Activated T-helper 17 cell treated with anti-CD3 and anti-CD28 coated beads, Interleukin-2, amount 50 U/mL, for 72 hours (primary cell): Measurements from ENCODE around the gene TTC3. TPM values are rescaled to one million over a fixed set of nuclear protein-coding genes. Genes with fewer than 3 reads are reported as not detected.
A peak's percentile ranks its signal among the peaks of the same experiment; 100 is the strongest.

ENCODE experiments used
- ATAC-seq: fragments of 150-1000 bp; cut with Tn5 transposase; replicated peaks from 2 replicates; pipeline ENCODE4 v1.10.0; 2021; ENCODE audit warnings: mild to moderate bottlenecking, moderate library complexity
- H3K27ac Mint-ChIP-seq: one replicate; pipeline ENCODE4 v1.8.0; 2022; ENCODE audit warnings: mixed read lengths
- H3K27me3 Mint-ChIP-seq: one replicate; pipeline ENCODE4 v1.8.0; 2022; ENCODE audit warnings: mixed read lengths
- H3K36me3 Mint-ChIP-seq: one replicate; pipeline ENCODE4 v1.8.0; 2022; ENCODE audit warnings: low read depth, mild to moderate bottlenecking, mixed read lengths
- H3K4me1 Mint-ChIP-seq: one replicate; pipeline ENCODE4 v1.8.0; 2022; ENCODE audit warnings: mixed read lengths
- H3K4me3 Mint-ChIP-seq: one replicate; pipeline ENCODE4 v1.8.0; 2022; ENCODE audit warnings: mild to moderate bottlenecking, mixed read lengths
- H3K9me3 Mint-ChIP-seq: one replicate; pipeline ENCODE4 v1.8.0; 2022; ENCODE audit warnings: mixed read lengths
- total RNA-seq, 2 donors: library from RNA; stranded (reverse); gene quantifications; one replicate each; pipeline ENCODE4 v1.2.3, GENCODE V29; 2022

TTC3 gene
- total RNA-seq, 2 donors from 2014 or later, result 69.2 to 105 TPM

DNA sequence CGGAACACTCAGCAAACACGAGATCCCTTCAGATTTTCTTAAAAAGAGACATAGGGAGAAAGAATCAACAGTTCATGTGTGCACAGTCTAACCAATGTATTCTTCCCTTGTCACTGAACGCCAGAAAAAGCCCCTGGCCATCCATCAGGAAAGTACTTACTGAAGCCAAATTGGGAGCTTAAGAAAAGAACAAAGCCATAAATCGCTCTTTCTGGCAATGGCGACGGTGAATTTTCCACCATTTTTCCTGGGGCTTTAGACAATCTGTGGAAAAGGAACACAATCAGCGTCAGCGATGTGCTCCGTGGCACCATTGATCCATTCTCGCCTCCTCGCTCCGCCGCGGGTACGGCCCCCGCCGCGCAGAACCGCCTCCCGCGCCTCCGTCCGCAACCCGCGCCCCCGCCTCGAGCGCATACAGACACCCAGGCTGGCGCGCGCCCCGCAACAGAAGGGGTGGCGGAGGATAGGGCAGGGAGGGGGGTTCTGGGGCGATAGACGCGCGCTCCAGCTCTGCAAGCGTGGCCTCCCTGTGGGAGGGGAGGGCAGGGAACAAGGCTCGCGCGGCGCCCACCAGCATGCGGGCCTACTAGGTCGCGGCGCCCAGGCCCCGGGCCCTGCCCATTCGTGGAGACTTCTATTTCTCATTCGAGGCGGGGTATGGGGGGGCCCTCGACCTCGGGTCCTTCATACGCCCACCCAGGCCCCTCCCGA lies 623 bp upstream of the TTC3 start:
- Mint-ChIP-seq H3K9me3 (no peaks in the 10 kb centered on the region), H3K4me1 (peaks cover 14% of the 10 kb centered on the region)

DNA sequence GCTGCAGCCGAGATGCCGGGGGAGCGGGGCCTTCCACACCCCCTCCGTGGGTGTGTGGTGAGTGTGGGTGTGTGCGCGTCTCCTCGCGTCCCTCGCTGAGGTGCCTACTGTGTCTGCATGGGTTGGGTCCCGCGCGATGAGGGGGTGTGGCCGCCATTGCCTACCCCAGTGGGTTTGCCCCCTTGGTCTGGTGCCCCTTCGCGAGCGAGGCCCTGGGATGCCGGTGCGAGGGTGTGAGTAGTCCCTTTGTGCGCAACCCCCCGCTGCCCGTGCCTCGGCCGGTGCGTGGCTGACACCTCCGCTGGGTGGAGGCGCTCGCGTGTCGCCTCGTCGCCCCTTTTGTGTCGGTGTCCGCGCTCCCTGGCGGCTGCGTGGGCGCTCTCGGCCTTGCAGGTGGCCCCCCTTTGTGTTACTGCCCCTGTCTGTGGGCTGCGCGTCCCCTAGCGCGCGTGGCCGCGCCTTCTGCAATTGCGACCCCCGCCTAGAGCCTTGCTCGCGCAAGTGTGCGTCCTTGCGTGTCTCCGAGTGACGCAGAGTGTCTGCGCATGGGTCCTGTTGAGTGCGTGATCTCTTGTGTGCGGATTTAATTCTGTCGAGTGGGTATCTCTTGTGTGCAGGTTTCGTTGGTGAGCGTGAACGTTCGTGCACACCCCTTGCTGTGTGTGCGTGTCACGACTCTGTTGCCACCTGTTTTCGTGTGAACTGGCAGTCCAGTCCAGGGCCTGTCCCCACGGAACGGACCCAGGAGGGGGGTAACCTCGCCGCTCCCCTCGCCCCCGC lies 553 bp downstream of the TTC3 start:
- Mint-ChIP-seq H3K4me1 (peaks cover 22% of the 10 kb centered on the region), H3K27ac (peak overlapping the region; percentile 95), H3K9me3 (no peaks in the 10 kb centered on the region), H3K36me3 (peaks cover 27% of the 10 kb centered on the region), H3K27me3 (no peaks in the 10 kb centered on the region), H3K4me3 (peak overlapping the region; percentile 88)
- peak; percentile 44 for ATAC-seq

More for the DNA sequence above, 623 bp upstream of the TTC3 start:
- ATAC-seq, result peak; percentile 65
- peak overlapping the region; percentile 88 for H3K4me3 Mint-ChIP-seq
- peaks cover 37% of the 10 kb centered on the region for H3K36me3 Mint-ChIP-seq
- no peaks in the 10 kb centered on the region for H3K27me3 Mint-ChIP-seq
- H3K27ac Mint-ChIP-seq, result peak overlapping the region; percentile 90

DNA sequence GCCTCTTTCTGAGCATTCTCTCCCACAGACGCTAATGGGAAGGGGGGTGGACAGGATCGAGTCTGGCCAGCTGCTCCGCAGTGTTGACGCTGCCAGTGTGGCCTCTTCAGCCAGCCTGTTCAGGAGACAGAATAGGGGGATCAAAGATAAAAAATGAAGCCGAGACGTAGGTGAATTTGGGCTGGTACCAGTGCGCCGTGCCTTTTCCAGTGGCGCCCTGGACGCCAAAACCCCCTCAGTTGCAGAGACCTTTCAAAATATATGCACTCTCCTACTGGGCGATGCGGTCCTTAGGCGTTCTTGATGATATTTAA lies 1.1 kb downstream of the TTC3 start:
- Mint-ChIP-seq H3K27me3 (no peaks in the 10 kb centered on the region), H3K36me3 (peaks cover 22% of the 10 kb centered on the region), H3K27ac (peak overlapping the region; percentile 95), H3K9me3 (no peaks in the 10 kb centered on the region), H3K4me3 (peak overlapping the region; percentile 88), H3K4me1 (peaks cover 22% of the 10 kb centered on the region)
- ATAC-seq, result no peak

DNA sequence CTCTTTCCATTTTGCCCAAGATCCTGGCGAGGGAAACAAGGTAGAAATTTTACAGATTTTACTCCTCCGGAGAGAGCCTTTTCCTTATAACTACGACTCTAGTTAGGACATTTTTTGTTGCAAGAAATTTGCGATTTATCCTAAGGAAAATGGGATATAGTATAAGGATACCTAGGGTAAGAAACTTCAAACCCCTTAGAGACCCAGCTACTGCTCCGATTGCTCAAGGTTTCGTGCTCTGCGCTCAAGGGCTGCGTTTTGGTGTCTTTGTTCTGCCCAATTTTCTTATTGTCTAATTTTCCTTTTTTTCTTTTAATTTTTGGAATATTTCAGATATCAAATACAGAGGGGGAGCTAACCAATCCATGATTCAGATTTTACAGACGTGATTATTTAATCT lies 1.5 kb downstream of the TTC3 start:
- H3K4me3 Mint-ChIP-seq, result peak overlapping the region; percentile 88
- H3K27me3 Mint-ChIP-seq, result no peaks in the 10 kb centered on the region
- peaks cover 22% of the 10 kb centered on the region for H3K4me1 Mint-ChIP-seq
- no peak for ATAC-seq
- peaks cover 20% of the 10 kb centered on the region for H3K36me3 Mint-ChIP-seq
- peak overlapping the region; percentile 95 for H3K27ac Mint-ChIP-seq
- no peaks in the 10 kb centered on the region for H3K9me3 Mint-ChIP-seq

DNA sequence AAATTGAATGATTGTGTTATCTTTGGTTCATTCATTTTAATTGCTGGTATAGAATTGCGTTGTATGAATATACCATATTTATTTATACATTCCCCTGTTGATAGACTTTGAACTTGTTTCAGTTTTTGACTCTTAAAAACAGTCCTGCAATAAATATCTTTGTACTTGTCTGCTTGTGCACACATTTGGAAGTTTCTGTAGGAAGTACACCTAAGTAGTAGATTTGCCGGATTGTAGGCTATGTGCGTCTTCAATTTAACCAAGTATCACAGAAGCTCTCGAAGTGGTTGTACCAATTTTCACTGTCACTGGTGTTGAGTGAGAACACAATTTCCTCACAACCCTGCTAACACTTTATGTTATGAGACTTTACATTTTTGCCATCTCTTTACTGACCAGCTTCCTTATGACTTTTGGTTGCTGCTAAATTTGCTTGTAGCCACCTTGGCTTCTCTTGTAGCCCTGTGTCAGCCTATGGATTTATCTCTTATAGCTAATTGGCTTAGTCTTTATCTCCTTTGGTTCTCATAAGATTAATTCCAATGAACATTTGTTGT lies 2.2 kb downstream of the TTC3 start:
- ATAC-seq, result no peak
- Mint-ChIP-seq H3K27me3 (no peaks in the 10 kb centered on the region), H3K4me3 (peak overlapping the region; percentile 88), H3K27ac (no peak overlapping the region), H3K4me1 (peaks cover 22% of the 10 kb centered on the region), H3K9me3 (no peaks in the 10 kb centered on the region), H3K36me3 (peaks cover 20% of the 10 kb centered on the region)

DNA sequence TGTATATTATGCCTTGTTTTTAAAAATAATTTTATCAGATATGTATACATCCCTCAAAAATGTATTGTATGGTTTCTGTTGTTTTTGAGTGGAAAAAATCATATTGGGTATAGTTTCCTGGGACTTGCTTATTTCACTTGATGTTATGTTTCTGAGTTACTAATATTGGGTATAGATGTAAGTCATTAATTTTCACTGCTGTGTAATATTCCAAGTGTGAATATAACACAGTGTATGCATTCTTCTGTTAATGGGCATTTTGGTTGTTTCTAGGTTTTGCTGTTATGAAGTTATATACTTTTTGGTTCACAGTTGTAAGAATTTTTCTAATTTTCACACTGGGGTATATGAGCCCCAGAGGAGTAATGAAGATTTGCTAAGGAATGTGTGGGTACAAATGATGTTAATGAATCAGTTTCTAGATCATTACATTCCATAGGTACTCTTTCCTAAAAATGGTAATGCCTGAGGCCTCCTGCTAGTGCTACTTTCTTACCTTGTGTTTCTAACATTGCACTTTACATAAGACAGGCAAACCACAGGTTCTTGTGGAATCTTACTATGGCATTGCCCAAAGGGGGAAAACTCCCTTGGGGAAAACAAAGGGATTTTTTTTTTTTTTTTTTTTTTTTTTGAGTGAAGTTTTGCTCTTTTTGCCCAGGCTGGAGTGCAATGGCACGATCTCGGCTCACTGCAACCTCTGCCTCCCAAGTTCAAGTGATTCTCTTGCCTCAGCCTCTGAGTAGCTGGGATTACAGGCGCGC lies 3.2 kb downstream of the TTC3 start:
- no peak for ATAC-seq
- H3K36me3 Mint-ChIP-seq, result peaks cover 10% of the 10 kb centered on the region
- H3K27ac Mint-ChIP-seq, result no peak overlapping the region
- H3K4me1 Mint-ChIP-seq, result peaks cover 18% of the 10 kb centered on the region
- H3K4me3 Mint-ChIP-seq, result no peak overlapping the region
- H3K9me3 Mint-ChIP-seq, result no peaks in the 10 kb centered on the region
- no peaks in the 10 kb centered on the region for H3K27me3 Mint-ChIP-seq

DNA sequence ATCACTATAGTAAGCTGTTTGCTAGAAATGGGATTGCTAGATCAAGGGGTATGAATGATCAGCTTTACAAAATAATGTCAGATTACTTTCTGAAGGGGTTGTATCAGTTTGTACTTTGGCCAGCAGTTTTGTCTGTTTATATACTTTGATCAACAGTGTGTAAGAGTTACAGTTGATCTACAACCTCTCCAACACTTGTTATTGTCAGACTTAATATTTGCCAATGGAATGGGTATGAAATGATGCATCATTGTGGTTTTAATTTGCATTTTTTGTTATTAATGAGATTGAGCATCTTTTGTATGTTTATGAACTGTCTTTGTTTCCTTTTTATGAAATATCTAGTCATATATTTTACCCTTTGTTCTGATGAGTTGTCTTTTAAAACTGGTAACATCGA lies 4.3 kb downstream of the TTC3 start:
- H3K4me1 Mint-ChIP-seq, result peaks cover 9% of the 10 kb centered on the region
- H3K27me3 Mint-ChIP-seq, result no peaks in the 10 kb centered on the region
- peak overlapping the region; percentile 34 for H3K4me3 Mint-ChIP-seq
- H3K9me3 Mint-ChIP-seq, result no peaks in the 10 kb centered on the region
- ATAC-seq, result no peak
- peaks cover 8% of the 10 kb centered on the region for H3K36me3 Mint-ChIP-seq
- peak overlapping the region; percentile 46 for H3K27ac Mint-ChIP-seq

DNA sequence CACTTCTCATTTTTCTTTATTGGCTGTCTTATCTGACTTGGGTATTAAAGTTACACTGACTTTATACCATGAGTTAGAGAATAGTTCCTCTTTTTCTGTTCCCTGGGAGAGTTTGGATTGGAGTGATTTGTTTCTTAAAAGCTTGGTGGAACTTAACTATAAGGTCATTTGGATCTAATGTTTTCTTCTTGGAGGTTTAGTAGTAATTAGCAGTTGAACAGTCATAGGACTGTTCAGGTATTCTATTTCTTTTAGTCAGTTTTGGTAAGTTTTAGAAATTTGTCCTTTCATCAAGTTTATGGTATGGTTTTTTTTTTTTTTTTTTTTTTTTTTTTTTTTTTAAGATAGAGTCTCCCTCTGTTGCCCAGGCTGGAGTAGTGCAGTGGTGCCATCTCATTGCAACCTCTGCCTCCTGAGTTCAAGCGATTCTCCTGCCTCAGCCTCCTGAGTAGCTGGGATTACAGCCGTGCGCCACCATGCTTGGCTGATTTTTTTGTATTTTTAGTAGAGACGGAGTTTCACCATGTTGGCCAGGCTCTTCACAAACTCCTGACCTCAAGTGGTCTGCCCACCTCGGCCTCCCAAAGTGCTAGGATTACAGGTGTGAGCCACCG lies 6.3 kb downstream of the TTC3 start:
- Mint-ChIP-seq H3K36me3 (no peaks in the 10 kb centered on the region), H3K4me1 (peaks cover 22% of the 10 kb centered on the region)

DNA sequence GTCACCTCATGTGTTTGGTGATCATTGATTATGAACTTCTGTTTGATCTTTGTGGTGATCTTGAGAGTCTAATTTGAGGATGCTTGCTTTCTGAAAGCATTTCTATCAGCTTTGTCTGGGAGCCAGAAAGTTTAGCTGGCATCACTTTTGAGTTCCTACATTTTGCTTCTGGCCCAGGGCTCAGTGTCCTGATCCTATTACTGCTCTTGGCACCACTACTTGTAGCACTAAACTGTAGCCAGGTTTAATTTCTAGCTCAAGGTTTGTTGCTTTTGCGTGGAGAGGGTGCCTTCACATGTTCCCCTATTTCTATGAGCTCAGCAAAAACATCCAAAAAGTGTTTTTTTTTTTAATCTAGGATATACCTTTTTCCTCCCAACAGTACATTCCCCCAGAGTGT lies 9.3 kb downstream of the TTC3 start:
- Mint-ChIP-seq H3K4me1 (peaks cover 23% of the 10 kb centered on the region), H3K27ac (no peak overlapping the region), H3K27me3 (no peaks in the 10 kb centered on the region), H3K36me3 (no peaks in the 10 kb centered on the region), H3K9me3 (no peaks in the 10 kb centered on the region), H3K4me3 (no peak overlapping the region)
- no peak for ATAC-seq

More for the DNA sequence above, 6.3 kb downstream of the TTC3 start:
- ATAC-seq, result peak; percentile 39
- H3K27ac Mint-ChIP-seq, result no peak overlapping the region
- H3K4me3 Mint-ChIP-seq, result no peak overlapping the region
- no peaks in the 10 kb centered on the region for H3K27me3 Mint-ChIP-seq
- no peaks in the 10 kb centered on the region for H3K9me3 Mint-ChIP-seq

DNA sequence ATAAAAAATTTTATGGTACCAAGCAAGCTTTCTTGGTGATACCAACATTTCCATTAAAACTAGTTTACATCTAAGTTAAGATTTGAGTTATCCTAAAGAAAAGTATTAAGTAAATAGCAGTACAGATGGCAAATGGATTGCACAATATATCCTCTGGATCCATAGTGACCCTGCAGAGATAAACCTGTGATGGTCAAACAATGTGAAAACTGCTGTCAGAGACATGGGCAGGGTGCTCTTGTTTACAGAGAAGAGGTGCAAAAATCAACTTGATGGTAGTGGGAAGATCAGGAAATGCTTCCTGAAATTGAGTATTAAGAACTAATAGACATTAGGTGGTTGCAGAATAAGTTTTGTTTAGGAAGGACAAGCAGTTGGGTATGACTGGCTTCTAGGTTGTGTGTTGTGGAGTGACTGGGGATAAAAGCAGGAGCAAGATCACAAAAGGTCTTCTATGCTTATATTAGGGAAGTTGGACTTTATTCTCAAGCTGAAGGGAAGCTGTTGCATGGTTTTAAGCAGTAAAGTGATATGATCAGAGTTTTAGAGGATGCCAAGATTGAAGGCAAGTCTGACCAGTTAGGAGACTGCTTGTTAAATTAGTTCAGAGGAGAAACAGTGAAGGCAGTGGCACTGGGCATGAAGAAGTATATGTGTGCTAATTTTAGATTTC lies 9.9 kb downstream of the TTC3 start:
- Mint-ChIP-seq H3K4me1 (peaks cover 18% of the 10 kb centered on the region), H3K9me3 (no peaks in the 10 kb centered on the region), H3K27me3 (no peaks in the 10 kb centered on the region), H3K4me3 (no peak overlapping the region), H3K27ac (no peak overlapping the region), H3K36me3 (no peaks in the 10 kb centered on the region)
- no peak for ATAC-seq

DNA sequence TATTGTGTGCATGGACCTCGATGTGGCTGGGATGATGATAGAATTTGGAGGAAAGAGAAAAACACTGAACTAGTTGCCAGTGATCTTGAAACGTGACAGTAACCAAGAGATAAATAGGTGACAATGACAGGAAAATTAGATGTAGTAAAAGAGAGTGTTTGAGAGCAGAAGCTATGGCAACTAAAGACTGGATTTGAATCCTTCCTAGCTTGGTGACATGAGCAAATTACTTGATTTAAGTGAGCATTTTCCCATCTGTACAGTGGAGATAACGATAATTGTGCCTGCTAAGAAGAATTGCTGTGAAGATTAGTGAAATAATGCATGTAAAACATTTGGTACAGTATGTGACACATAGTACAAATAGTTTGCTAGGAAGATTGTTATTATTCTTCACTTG lies 12.7 kb downstream of the TTC3 start:
- Mint-ChIP-seq H3K4me3 (no peak overlapping the region), H3K27me3 (no peaks in the 10 kb centered on the region), H3K27ac (no peak overlapping the region), H3K4me1 (peaks cover 15% of the 10 kb centered on the region), H3K36me3 (peaks cover 8% of the 10 kb centered on the region), H3K9me3 (no peaks in the 10 kb centered on the region)
- ATAC-seq, result no peak

DNA sequence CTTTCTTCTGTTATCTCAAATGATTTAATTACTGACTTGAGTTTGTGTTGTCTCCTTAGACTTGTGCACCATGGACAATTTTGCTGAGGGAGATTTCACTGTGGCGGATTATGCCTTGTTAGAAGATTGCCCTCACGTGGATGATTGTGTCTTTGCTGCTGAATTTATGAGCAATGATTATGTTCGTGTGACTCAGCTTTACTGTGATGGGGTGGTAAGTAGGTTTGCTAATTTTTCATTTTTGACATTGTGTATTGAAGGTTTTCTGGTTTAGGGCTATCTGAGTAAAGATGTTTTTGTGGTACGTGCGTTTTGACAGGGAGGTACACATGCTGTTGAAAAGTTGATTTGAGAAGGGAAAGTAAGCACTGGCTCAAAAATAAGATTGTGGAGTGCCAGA lies 14.1 kb downstream of the TTC3 start:
- Mint-ChIP-seq H3K4me3 (no peak overlapping the region), H3K27ac (no peak overlapping the region), H3K27me3 (no peaks in the 10 kb centered on the region), H3K4me1 (peaks cover 15% of the 10 kb centered on the region), H3K36me3 (peaks cover 21% of the 10 kb centered on the region), H3K9me3 (no peaks in the 10 kb centered on the region)
- peak; percentile 59 for ATAC-seq

DNA sequence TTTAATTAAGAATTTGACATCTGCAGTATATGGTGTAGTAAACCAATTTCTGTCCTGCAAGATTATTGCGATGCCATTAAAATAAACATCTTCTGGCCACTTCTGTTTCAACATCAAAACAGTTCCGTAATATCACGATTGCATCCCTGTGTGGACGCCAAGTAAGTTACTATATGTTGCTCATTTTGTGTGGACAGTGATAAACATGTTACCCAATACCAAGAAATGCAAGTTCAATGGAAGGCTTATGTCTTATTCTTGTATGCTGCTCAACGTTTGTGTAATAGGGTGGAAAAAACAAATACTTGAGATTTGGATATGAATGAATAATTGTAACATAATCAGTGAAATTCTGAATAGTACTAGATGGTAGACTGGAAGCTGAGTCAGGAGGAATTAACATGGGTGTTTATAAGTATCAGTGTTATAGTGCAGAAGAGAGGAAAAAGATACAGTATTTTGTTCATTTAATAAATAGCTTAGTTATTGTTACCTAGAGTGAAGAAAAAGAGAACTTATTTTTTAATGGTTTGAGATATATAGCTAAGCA lies 15.2 kb downstream of the TTC3 start:
- no peaks in the 10 kb centered on the region for H3K27me3 Mint-ChIP-seq
- peaks cover 28% of the 10 kb centered on the region for H3K36me3 Mint-ChIP-seq
- H3K4me1 Mint-ChIP-seq, result peaks cover 10% of the 10 kb centered on the region
- no peak for ATAC-seq
- no peak overlapping the region for H3K4me3 Mint-ChIP-seq
- H3K9me3 Mint-ChIP-seq, result no peaks in the 10 kb centered on the region
- no peak overlapping the region for H3K27ac Mint-ChIP-seq
